A673 (cell line): ENCODE results near the gene CAST. TPM values are rescaled to one million over a fixed set of nuclear protein-coding genes. Genes with fewer than 3 reads are reported as not detected.
"Not testable (repeated sequence)": the region's sequence is repeated elsewhere in the genome, so short reads cannot be mapped to it uniquely, and the experiment has no call there.

Experiments used
- BruUV-seq: library from RNA; stranded (reverse); fragments of 400-500 nt; replicated peaks from 2 replicates; lab custom pipeline; 2021; lab: Mats Ljungman, UMichigan
- CTCF ChIA-PET: fragments of 300-600 bp; sonication (Branson Sonifier 250); formaldehyde crosslinking; loops from one replicate; lab custom pipeline; 2022; ENCODE audit warnings: antibody characterized with exemption; lab: Charles Lee
- POLR2A ChIA-PET: fragments of 300-600 bp; sonication (Branson Sonifier 250); formaldehyde crosslinking; loops from one replicate; lab custom pipeline; 2022; ENCODE audit warnings: antibody characterized with exemption; ENCODE audit not compliant: low non-redundant PET; lab: Charles Lee
- DNase-seq: peaks from one replicate; pipeline ENCODE4 v3.0.0-alpha.2; 2015; ENCODE audit warnings: low spot score
- H3K27ac ChIP-seq: fragments of 200-600 bp; sonication (generic); 2 replicates; pipeline ENCODE4 v1.5.1; 2016; ENCODE audit warnings: mixed run types, low read depth, mild to moderate bottlenecking, mixed read lengths, antibody characterized with exemption, low read length; ENCODE audit not compliant: poor library complexity, severe bottlenecking
- H3K27me3 ChIP-seq: fragments of 200-600 bp; sonication (generic); replicated peaks from 2 replicates; pipeline ENCODE4 v1.6.1; 2017; ENCODE audit warnings: mixed run types, low read depth, mild to moderate bottlenecking, mixed read lengths, antibody characterized with exemption, low read length; ENCODE audit not compliant: insufficient read depth, poor library complexity
- H3K36me3 ChIP-seq: fragments of 200-600 bp; sonication (generic); 2 replicates; pipeline ENCODE4 v1.6.1; 2016; ENCODE audit warnings: mixed run types, mild to moderate bottlenecking, mixed read lengths, antibody characterized with exemption, low read length; ENCODE audit not compliant: insufficient read depth, poor library complexity, severe bottlenecking
- H3K4me1 ChIP-seq: fragments of 200-600 bp; sonication (generic); 2 replicates; pipeline ENCODE4 v1.6.1; 2017; ENCODE audit warnings: mixed run types, mild to moderate bottlenecking, mixed read lengths, antibody characterized with exemption, low read length; ENCODE audit not compliant: insufficient read depth, poor library complexity, severe bottlenecking
- H3K4me3 ChIP-seq: fragments of 200-600 bp; sonication (generic); 2 replicates; pipeline ENCODE4 v1.5.1; 2016; ENCODE audit warnings: low read depth, mixed run types, mild to moderate bottlenecking, mixed read lengths, low read length; ENCODE audit not compliant: poor library complexity, severe bottlenecking
- H3K9me3 ChIP-seq: fragments of 200-600 bp; sonication (generic); 2 replicates; pipeline ENCODE4 v1.6.1; 2016; ENCODE audit warnings: mixed run types, low read depth, mild to moderate bottlenecking, mixed read lengths, antibody characterized with exemption, low read length; ENCODE audit not compliant: poor library complexity, severe bottlenecking
- CTCF ChIP-seq: fragments of 300-800, 200-600 bp; sonication (generic); conservative IDR thresholded peaks from 2 replicates; pipeline ENCODE4 v1.5.1; 2017; ENCODE audit warnings: low read depth, mild to moderate bottlenecking, antibody characterized with exemption, low read length, moderate library complexity, mixed read lengths
- EZH2 ChIP-seq: fragments of 200-600 bp; sonication (generic); IDR thresholded peaks from 2 replicates; pipeline ENCODE4 v1.6.1; 2017; ENCODE audit warnings: borderline replicate concordance, low read depth, mild to moderate bottlenecking, mixed read lengths, antibody characterized with exemption, low read length; ENCODE audit not compliant: poor library complexity, severe bottlenecking
- intact Hi-C: fragments of 100-400 bp; cut with micrococcal nuclease; formaldehyde crosslinking; loops from one replicate; pipeline ENCODE4 v1.10.0; 2022; ENCODE audit not compliant: unreplicated experiment
- total RNA-seq: library from RNA; stranded (reverse); gene quantifications from 2 replicates; pipeline ENCODE4 v1.2.3, GENCODE V29; 2021

Gene CAST
- total RNA-seq, 1 experiment from 2014 or later, result 66.8 TPM

GRCh38 chr5:96796434-96796833 lies 134.3 kb downstream of the CAST start:
- Histone ChIP-seq H3K27ac (no peak overlapping the region), H3K36me3 (peaks cover 27% of the 10 kb centered on the region), H3K9me3 (no peaks in the 10 kb centered on the region), H3K4me3 (no peak overlapping the region), H3K4me1 (no peaks in the 10 kb centered on the region), H3K27me3 (no peaks in the 10 kb centered on the region)
- DNase-seq, result no peak
- no TSS peak for BruUV-seq
- intact Hi-C loops, result no loop called here
- TF ChIP-seq EZH2 (no peak), CTCF (no peak)
- POLR2A ChIA-PET, result no interaction called here
- CTCF ChIA-PET, result no interaction called here

DNA sequence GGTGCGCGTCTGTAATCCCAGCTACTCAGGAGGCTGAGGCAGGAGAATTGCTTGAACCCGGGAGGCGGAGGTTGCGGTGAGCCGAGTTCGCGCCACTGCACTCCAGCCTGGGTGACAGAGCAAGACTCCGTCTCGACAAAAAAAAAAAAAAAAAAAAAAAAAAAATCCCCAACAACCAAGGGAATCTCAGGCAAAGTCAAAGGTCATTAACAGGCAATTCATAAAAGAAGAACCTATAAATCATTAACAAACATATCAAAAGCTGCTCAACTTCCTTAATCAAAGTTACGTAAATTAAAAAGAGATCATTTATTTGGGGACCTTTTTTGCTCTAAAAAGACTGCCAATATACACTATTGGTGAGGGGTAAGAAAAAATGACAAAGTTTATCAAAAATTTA lies 139.5 kb downstream of the CAST start:
- H3K4me1 ChIP-seq, CTCF ChIA-PET, H3K9me3 ChIP-seq, H3K27ac ChIP-seq, intact Hi-C loops, POLR2A ChIA-PET, H3K27me3 ChIP-seq, DNase-seq, BruUV-seq, H3K4me3 ChIP-seq: not testable (repeated sequence)
- H3K36me3 ChIP-seq, result peaks cover 11% of the 10 kb centered on the region

GRCh38 chr5:96807075-96807654 lies 145.0 kb downstream of the CAST start:
- Histone ChIP-seq H3K4me3 (peak overlapping the region; percentile 73), H3K9me3 (no peaks in the 10 kb centered on the region), H3K4me1 (peaks cover 5% of the 10 kb centered on the region), H3K36me3 (no peaks in the 10 kb centered on the region), H3K27me3 (no peaks in the 10 kb centered on the region), H3K27ac (peak overlapping the region; percentile 96)
- no TSS peak for BruUV-seq
- intact Hi-C loops, result loop anchor here (1.0 kb wide), 1 partner anchor 129 kb away; the partner anchor contains the start of gene LNPEP
- POLR2A ChIA-PET, result interaction anchor here (0.7 kb wide), 1 partner anchor 9 kb away, joined by 3 read pairs; no protein-coding TSS in a partner anchor
- TF ChIP-seq EZH2, result no peak
- DNase-seq, result peak; percentile 71
- CTCF ChIA-PET, result interaction anchor here (0.9 kb wide), 1 partner anchor 10 kb away, joined by 20 read pairs; no protein-coding TSS in a partner anchor

- DNase-seq, result no peak
- Histone ChIP-seq H3K27me3 (no peaks in the 10 kb centered on the region), H3K27ac (peak overlapping the region; percentile 96), H3K36me3 (no peaks in the 10 kb centered on the region), H3K4me3 (peak overlapping the region; percentile 73), H3K9me3 (no peaks in the 10 kb centered on the region), H3K4me1 (peaks cover 5% of the 10 kb centered on the region)
- ChIA-PET CTCF (interaction anchor here (1.0 to 1.1 kb wide), 2 partner anchors 56 to 194 kb away, joined by 4 to 7 read pairs; no protein-coding TSS in a partner anchor), POLR2A (interaction anchor here (0.6 to 0.7 kb wide), 2 partner anchors 12 to 376 kb away, joined by 4 to 10 read pairs; no protein-coding TSS in a partner anchor)
- intact Hi-C loops, result no loop called here
- TF ChIP-seq EZH2 (no peak), CTCF (no peak)
- TSS peak; percentile 79 for BruUV-seq
Observed at GRCh38 chr5:96808541-96808828, 146.3 kb downstream of the CAST start.
